Right lobe of liver (tissue), 6 donors: Measurements from ENCODE around the gene ZNF74. TPM values are rescaled to one million over a fixed set of nuclear protein-coding genes. Genes with fewer than 3 reads are reported as not detected.
"Not testable (repeated sequence)": the region's sequence is repeated elsewhere in the genome, so short reads cannot be mapped to it uniquely, and the experiment has no call there.

Source experiments
- ATAC-seq, 4 donors: fragments of 200-7000 bp; cut with Tn5 transposase; one replicate each; pipeline ENCODE4 v1.9.1; 2020; ENCODE audit warnings: mild to moderate bottlenecking in 4 of 4, moderate library complexity in 4 of 4
- DNase-seq, 3 donors: peaks; one replicate each; pipeline ENCODE4 v3.0.0-alpha.2; 2020
- H3K27ac ChIP-seq, 3 donors: fragments of 200-600 bp; one replicate each; pipeline ENCODE4 v1.8.0; 2022
- H3K27me3 ChIP-seq, 2 donors: fragments of 200-600 bp; one replicate each; pipeline ENCODE4 v1.8.0; 2022
- H3K36me3 ChIP-seq, 4 donors: fragments of 200-600 bp; sonication (generic) in 1 of 4; one replicate each; pipeline versions ENCODE4 v1.5.1 to v1.8.0; 2017 to 2022; ENCODE audit warnings: control low read depth in 1 of 4
- H3K4me1 ChIP-seq, 4 donors: fragments of 200-600 bp; sonication (generic) in 1 of 4; one replicate each; pipeline versions ENCODE4 v1.5.1 to v1.8.0; 2017 to 2022; ENCODE audit warnings: control low read depth in 1 of 4
- H3K4me3 ChIP-seq, 3 donors: fragments of 200-600 bp; one replicate each; pipeline ENCODE4 v1.8.0; 2022
- H3K9me3 ChIP-seq, 4 donors: fragments of 200-600 bp; sonication (generic) in 1 of 4; one replicate each; pipeline versions ENCODE4 v1.5.1 to v1.8.0; 2017 to 2022; ENCODE audit warnings: control low read depth in 1 of 4
- POLR2A ChIP-seq: fragments of 450-650 bp; IDR thresholded peaks from one replicate; pipeline ENCODE4 v1.6.1; 2017; ENCODE audit warnings: antibody characterized with exemption, mild to moderate bottlenecking
- WGBS: methylation state at CpG from one replicate; pipeline ENCODE4 v1.1.6; 2018; ENCODE audit warnings: low coverage, low lambda C conversion rate; ENCODE audit not compliant: insufficient coverage; ENCODE audit errors: missing lambda C conversion rate; 5-methylcytosine and 5-hydroxymethylcytosine counted together
- intact Hi-C, 2 donors: fragments of 100-400 bp; cut with DNase I; formaldehyde crosslinking; loops; one replicate each; pipeline versions ENCODE4 v1.11.2 to v1.14.1; 2022
- total RNA-seq, 6 experiments: library from RNA; depleted of rRNA in 2 of 6; stranded (reverse); fragments of >200 nt in 2 of 6; fragmentation: NEBNext Ultra II Directional in 3 of 6; extraction: Animal tissue kit (Norgen Biotek cat#: 25700) in 3 of 6; gene quantifications; one replicate each; pipeline versions ENCODE4 v1.1.0 to v1.2.4, GENCODE V29; 2016 to 2023
- TF ChIP-seq, protein P1 (sequence below), 4 donors: fragments of 200-600 bp in 3 of 4; fragments of 450-650 bp in 1 of 4; IDR thresholded peaks; one replicate each; pipeline versions ENCODE4 v1.5.1 to v1.8.0; 2016 to 2022; ENCODE audit warnings: antibody characterized with exemption in 4 of 4, mild to moderate bottlenecking in 2 of 4
- donor health status: DM: no; HTN: yes; CAD: no.
- donor health status: DM: no; HTN: no; CAD: no.
- donor health status: DM: no; HTN: no; CAD: no.
- donor health status: DM: no; HTN: yes; CAD: no.
- donor health status: DM: no; HTN: yes; CAD: no.

Gene ZNF74
- total RNA-seq, 6 experiments from 2014 or later, result 3.2 to 6.6 (median 3.4) TPM

DNA sequence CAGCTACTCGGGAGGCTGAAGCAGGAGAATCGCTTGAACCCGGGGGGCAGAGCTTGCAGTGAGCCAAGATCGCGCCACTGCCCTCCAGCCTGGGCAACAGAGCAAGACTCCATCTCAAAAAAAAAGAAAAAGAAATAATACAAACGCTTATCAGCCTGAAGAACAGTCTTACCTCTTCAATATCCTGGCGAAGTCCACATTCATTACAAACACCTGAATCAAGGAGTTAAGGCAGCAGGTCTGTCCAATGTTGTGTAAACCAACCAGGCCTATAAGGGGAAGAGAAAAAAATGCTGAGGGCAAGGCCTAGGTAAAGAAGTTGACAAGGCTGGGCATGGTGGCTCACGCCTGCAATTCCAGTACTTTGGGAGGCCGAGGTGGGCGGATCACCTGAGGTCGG lies 17.0 kb upstream of the ZNF74 start:
- DNase-seq, H3K27me3 ChIP-seq, intact Hi-C loops, H3K9me3 ChIP-seq, H3K4me1 ChIP-seq, H3K36me3 ChIP-seq, H3K4me3 ChIP-seq, ATAC-seq, H3K27ac ChIP-seq: not testable (repeated sequence)
- 96% methylated on average over 9 of the region's 11 CpGs for WGBS

DNA sequence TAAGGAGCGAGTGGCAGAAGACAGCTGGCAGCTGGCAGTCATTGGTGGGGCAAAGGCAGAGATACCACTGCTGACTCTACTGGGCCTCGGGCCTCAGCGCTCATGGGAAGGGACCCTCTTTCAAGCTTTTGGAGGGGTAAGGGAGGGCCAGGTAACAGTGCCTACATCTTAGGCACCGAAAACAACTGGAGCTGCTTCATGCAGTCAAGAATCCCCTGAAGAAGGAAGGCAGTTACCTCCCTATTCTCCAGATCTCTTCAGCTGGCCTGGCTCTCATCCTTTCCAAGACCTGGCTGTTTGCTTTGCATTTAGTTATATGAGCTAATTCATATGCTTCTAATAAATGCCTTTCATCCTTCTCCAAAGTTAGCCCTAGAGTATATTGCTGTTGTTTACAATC lies 15.8 kb upstream of the ZNF74 start:
- no peaks in the 10 kb centered on the region for H3K36me3 ChIP-seq
- no peak overlapping the region for H3K27ac ChIP-seq
- 60% methylated on average over 1 of the region's 4 CpGs for WGBS
- H3K4me3 ChIP-seq, result no peak overlapping the region
- no peaks in the 10 kb centered on the region for H3K4me1 ChIP-seq
- ATAC-seq (no peak), DNase-seq (no peak)
- TF ChIP-seq POLR2A, result no peak
- TF ChIP-seq, protein P1, sequence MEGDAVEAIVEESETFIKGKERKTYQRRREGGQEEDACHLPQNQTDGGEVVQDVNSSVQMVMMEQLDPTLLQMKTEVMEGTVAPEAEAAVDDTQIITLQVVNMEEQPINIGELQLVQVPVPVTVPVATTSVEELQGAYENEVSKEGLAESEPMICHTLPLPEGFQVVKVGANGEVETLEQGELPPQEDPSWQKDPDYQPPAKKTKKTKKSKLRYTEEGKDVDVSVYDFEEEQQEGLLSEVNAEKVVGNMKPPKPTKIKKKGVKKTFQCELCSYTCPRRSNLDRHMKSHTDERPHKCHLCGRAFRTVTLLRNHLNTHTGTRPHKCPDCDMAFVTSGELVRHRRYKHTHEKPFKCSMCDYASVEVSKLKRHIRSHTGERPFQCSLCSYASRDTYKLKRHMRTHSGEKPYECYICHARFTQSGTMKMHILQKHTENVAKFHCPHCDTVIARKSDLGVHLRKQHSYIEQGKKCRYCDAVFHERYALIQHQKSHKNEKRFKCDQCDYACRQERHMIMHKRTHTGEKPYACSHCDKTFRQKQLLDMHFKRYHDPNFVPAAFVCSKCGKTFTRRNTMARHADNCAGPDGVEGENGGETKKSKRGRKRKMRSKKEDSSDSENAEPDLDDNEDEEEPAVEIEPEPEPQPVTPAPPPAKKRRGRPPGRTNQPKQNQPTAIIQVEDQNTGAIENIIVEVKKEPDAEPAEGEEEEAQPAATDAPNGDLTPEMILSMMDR (IDR thresholded peaks at IDR 0.05), result no peak
- H3K9me3 ChIP-seq, result no peaks in the 10 kb centered on the region
- H3K27me3 ChIP-seq, result no peaks in the 10 kb centered on the region
- intact Hi-C loops, result no loop called here

DNA sequence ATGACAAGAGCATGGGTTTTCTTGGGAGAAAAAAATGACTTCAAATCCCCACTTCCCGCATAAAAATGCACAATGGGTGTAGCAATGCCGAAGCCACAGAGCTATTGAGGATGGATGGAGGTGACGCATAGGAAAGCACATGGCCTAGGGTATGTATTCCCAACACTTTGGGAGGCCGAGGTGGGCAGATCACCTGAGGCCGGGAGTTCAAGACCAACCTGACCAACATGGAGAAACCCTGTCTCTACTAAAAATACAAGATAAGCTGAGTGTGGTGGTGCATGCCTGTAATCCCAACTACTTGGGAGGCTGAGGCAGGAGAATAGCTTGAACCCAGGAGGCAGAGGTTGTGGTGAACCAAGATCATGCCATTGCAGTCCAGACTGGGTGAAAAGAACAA lies 15.3 kb upstream of the ZNF74 start:
- H3K27me3 ChIP-seq, H3K4me3 ChIP-seq, intact Hi-C loops, H3K4me1 ChIP-seq, ATAC-seq, H3K36me3 ChIP-seq, H3K27ac ChIP-seq, DNase-seq, H3K9me3 ChIP-seq: not testable (repeated sequence)
- 93% methylated on average over 5 of the region's 5 CpGs for WGBS

DNA sequence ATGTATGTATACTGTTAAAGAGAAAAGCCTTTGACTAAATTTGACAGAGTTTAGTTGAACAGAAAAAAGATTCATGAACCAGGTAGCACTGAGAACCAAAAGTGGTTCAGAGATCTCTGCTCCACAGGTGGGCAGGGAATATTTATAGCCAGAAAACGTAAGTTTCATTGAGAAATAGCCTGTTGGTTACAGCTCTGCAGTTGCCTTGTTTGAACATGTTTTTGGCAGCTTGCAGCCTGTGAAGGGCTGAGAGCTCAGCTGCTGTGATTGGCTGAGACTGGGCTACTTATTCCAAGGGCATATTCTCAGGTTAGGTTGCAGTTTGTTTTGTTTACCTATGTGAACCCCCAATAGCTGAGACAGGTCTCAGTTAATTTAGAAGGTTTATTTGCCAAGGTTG lies 13.5 kb upstream of the ZNF74 start:
- no peaks in the 10 kb centered on the region for H3K27me3 ChIP-seq
- TF ChIP-seq, protein P1 (IDR thresholded peaks at IDR 0.05), result no peak
- no peak for TF ChIP-seq POLR2A
- no peaks in the 10 kb centered on the region for H3K9me3 ChIP-seq
- WGBS, result 22% methylated on average over 1 of the region's 1 CpG
- no peak for DNase-seq
- H3K36me3 ChIP-seq, result no peaks in the 10 kb centered on the region
- intact Hi-C loops, result no loop called here
- H3K4me3 ChIP-seq, result no peak overlapping the region
- ATAC-seq, result no peak
- no peak overlapping the region for H3K27ac ChIP-seq
- H3K4me1 ChIP-seq, result no peaks in the 10 kb centered on the region

DNA sequence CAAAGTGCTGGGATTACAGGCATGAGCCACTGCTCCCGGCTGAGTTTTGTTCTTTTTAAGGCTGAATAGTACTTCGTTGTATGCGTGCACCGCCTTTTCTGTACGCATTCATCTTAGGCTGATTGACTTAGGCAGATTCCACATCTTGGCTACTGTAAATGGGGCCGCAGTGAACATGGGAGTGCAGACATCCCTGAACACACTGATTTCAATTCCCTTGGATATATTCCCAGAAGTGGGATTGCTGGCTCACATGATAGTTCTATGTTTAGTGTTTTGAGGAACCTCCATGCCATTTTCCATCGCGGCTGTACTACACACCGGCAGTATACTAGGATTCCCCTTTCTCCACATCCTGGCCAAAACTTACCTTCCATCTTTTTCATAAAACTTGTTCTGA lies 10.4 kb upstream of the ZNF74 start:
- intact Hi-C loops, result no loop called here
- no peak for TF ChIP-seq POLR2A
- TF ChIP-seq, protein P1 (IDR thresholded peaks at IDR 0.05), result no peak
- Histone ChIP-seq H3K27ac (no peak overlapping the region), H3K36me3 (no peaks in the 10 kb centered on the region), H3K27me3 (no peaks in the 10 kb centered on the region), H3K9me3 (no peaks in the 10 kb centered on the region), H3K4me1 (no peaks in the 10 kb centered on the region), H3K4me3 (no peak overlapping the region)
- DNase-seq (no peak), ATAC-seq (no peak)
- WGBS, result 77% methylated on average over 8 of the region's 9 CpGs

DNA sequence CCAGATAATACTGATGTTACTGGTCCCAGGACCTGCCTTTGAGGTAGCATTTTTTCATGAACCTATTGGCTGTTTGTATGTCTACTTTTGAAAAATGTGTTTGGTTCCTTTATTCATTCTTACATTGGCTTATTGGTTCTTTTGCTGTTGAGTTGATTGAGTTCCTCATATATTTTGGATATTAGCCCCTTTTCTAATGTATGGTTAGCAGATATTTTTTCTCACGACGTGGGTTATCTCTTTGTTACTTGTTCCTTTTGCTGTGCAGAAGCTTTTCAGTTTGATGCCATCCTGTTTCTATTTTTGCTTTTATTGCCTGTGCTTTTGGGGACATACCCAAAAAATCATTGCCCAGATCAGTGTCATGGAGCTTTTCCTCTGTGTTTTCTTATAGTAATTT lies 9.8 kb upstream of the ZNF74 start:
- ATAC-seq (no peak), DNase-seq (no peak)
- 53% methylated on average over 2 of the region's 2 CpGs for WGBS
- Histone ChIP-seq H3K9me3 (no peaks in the 10 kb centered on the region), H3K27me3 (no peaks in the 10 kb centered on the region), H3K4me3 (no peak overlapping the region), H3K4me1 (no peaks in the 10 kb centered on the region), H3K27ac (no peak overlapping the region), H3K36me3 (no peaks in the 10 kb centered on the region)
- intact Hi-C loops, result no loop called here
- TF ChIP-seq, protein P1 (IDR thresholded peaks at IDR 0.05), result no peak
- TF ChIP-seq POLR2A, result no peak
